HG02973 (cell line): ENCODE results near the gene GMDS.

Experiments used
- ATAC-seq: cut with Tn5 transposase; IDR thresholded peaks from one replicate; pipeline ENCODE4 v1.9.1; 2021; ENCODE audit warnings: moderate library complexity; ENCODE audit not compliant: unreplicated experiment

GMDS gene

DNA sequence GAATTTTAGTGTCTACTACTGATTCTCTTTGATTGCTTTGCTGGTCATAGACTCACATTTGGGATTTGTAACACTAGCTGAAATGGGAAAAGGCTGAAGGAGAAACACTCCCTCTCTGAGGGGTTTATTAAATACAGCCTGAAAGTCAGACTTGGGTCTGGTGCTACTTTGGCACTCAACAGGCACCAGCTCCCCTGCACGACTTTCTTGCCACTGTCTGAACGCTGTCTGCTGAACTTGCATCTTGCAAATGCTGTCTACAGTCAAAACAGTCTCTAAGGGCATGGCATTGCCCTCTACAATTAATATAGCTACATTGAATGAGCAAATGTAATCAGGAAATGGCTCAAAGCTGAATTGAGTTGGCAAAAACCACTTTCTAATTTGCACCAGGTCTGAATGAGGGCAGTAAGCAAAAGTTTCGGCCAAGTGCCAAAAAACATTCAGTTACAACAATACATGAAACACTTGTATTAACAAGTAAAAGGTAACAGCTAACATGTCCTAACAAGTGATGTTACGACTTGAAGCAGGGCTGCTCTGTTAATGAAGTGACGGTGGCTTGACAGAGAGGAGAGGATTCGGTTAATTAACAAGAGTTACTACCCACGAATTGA lies 516.2 kb downstream of the GMDS start:
- no peak for ATAC-seq

DNA sequence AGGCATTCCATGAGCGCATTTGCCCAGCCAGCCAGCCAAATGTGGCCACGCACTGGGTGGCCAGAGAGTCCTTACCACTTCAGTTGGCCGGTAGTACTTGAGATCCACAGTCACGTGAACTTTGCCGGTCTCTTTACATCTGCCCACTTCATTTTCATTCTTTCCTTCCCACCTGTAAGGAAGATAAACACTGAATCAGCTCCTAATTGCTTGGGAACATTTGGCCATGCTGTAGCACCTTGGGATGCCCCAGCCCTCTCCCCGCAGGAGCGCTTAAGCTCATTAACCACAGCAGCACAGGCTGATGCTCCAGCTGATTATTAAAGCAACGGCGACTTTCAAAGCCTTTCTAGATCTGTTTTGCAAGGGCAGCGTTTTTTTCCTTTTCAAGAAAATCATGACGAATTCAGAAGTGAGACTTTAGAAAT lies 519.0 kb downstream of the GMDS start:
- ATAC-seq = no peak

DNA sequence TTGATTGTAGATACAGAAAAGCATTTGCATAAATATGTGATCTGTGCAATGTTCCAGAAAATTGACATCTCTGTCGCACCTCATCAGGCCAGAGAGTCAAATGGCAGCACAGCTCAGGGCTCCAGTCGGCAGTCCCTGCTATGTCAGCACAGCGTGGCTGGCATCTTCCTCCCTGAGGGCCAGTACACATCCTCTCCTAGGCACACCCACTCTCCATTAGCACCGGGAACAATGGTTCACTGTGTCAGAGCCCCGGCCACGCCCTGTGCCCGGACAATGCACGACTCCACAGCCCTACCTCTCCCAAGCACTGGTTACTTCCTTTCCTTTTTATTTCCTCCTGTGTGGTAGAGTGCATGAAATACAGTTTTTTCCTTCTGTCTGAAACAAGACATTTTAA lies 520.8 kb downstream of the GMDS start:
- no peak for ATAC-seq

DNA sequence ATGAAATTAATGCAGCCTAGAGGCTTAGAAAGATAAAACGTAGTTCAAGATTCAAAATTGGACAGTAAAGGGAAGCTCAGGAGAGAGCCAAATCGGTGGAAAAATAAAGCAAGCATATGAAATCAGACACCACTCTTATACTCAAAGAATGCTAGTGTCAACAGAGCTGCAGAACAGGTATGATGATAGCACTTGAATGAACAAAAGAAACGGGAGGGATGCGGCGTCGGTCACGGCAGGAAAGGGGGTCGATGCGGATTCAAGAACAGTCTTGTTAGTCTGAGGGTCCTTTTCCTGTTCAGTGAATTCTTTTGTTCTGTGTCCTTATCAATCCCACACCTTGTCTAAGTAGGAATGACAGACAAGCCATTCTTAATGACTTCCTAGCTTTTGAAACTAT lies 521.3 kb downstream of the GMDS start:
- ATAC-seq = no peak

DNA sequence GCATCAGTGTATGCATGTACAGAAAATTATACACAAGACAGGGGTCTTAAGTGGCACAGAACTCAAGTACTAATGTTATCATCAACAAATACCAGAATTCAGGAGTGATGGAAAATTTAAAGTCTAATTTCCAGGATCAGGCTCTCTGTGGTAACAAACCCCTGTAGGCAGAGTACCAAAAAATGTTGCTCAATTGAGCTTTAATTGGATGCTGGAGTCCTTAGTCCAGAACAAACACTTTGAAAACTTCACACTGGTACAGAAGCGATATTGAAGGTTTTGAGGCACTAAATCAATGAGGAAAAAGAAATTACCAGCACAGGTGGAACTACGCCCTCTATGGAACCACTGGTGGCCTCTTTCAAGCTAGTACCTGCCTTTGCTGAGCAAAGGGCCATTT lies 522.6 kb downstream of the GMDS start:
- ATAC-seq = no peak

DNA sequence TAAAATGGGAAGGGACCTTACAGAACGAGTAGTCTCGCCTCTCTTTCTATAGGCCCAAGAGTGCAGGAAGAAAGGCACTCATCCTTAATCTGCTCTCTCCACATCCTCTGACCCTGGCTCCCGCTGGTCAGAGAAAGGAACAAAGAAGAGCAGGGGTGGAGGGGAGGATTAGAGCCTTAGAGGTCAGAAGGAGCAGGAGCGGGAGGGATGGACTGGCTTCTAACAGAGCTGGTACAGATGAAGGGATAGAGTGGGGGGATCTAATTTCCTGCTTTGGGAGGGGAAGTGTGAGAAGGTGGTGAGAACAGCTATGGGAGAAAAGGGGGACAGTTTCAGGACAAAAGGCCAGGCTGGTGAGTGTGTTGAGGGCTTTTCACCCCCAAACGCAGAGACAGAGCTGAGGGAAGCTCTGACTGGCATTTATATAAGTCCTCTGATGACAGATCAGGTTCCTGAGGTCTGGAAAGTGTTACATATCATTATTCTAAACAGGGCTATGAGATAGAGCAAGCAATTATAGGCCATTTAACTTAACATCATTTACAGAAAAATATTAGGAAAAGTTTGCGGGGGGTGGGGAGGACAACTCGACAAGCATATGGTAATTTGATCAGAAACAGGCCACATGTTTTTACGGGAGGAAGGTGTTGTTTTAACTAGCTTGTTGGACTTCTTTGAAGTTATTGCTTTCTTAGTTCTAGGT lies 524.6 kb downstream of the GMDS start:
- ATAC-seq = no peak

DNA sequence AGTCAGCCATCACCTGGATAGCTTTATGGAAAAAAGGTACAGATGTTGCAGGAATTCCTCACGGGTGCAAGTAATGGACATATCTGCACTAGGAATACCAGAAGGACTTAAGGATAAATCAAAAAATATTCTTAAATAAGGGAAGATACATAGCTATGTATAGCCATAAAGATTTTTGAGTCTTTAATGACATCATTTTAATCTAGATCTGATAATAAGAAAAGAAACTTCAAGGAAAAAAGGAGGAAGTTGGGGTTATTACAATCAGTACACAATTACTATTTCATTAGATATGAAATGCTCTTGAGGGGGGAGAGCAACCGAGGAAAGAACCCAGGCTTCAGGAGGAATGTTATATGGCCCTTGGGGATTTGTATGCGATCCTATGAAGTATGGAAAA lies 525.5 kb downstream of the GMDS start:
- no peak for ATAC-seq

DNA sequence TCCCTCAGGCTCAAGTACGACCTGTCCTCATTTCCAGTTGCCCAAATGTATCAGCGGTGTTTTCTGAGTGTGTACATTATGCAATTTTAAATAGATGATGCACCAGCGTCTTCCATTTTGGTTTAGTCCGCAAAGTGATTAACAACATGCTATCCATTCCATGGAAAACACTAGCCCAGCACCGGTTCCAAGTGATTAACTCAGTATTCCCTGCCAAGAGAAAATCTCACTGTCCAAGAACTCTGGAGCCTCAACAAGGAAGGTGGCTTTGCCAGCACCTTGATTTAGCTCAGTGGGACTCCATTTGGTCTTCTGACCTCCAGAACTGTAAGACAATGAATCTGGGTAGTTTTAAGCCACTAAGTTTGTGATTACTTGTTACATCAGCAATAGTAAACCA lies 528.5 kb downstream of the GMDS start:
- no peak for ATAC-seq

DNA sequence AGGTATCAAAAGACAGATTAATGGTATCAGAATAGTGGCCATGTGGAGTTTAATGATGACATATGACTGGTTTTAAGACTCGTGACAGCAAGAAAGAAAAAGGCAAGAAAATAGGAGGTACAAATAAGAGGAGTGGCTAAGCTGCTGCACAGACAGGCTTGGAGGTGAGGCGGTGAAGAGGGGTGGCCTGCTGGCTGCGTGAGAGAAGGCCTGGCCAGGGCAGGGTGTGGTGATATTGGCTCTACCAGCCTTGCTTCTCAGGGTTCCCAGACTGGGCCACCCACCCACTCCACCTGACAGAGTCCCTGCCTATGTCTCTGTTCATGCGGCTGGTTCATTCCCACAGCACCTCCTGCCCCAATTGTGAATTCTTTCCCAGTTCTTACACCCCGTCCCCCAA lies 529.0 kb downstream of the GMDS start:
- no peak for ATAC-seq

DNA sequence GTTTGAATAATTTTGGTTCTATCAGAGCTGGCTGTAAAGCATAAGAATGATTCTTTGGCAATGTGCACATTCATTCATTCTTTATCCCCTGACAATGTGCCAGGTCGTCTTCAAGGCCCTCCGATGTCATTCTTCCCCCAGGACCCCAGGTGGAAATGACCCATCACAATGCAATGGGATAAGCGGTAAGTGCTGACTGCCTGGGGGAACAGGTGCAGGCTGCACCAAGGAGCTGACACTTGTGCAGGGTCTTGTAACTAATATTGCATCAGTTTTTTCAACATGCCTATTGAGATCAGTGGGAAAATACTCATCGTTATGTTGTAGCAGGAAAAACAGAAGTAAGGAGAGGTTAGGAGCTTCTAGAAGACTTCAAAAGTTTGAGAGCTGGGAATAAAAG lies 530.1 kb downstream of the GMDS start:
- no peak for ATAC-seq

DNA sequence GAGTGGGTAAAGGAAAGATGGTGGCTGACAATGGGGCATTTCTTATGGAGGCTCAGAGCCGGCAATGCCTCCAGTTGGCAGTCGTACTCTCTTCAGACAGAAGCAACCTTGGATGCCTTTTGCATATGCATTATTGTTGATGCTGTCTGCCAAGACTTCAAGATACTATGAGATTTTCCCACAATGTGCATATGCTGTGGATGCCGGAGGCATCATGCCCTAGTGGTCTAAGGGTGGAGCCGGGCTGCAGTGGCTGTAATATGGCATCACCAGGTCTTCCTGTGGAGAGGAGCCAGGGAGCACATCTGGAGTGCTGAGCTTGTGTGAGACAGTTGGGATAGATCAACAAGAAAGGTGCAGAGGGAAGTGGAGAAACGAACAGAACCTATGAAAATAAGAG lies 530.8 kb downstream of the GMDS start:
- no peak for ATAC-seq

DNA sequence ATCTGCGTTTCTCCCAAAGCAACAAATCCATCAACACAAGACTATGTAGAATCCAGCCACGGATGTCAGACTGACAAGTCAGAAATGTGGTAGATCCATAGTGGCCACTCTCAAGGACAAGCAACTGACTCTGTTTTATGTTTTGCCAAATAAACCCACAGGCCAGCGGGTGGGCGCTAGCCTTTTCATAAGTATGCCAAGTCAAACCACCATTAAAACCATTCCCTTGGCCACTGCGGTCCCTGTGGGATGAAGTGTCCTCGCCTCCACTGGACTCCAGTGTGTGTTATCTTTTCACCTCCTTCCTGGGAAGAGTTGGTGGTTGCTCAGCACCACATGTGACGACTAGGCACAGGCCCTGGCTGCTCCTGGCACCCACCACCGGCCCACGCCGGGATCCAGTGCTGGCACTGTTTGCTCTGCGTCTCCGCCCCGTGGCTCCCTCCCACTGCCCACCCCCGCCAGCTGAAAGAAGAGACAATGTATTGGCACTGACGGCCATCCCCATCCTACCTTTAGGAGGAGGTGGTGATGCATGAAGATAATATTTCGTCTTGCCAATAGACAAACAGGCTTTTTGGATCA lies 532.3 kb downstream of the GMDS start:
- no peak for ATAC-seq

DNA sequence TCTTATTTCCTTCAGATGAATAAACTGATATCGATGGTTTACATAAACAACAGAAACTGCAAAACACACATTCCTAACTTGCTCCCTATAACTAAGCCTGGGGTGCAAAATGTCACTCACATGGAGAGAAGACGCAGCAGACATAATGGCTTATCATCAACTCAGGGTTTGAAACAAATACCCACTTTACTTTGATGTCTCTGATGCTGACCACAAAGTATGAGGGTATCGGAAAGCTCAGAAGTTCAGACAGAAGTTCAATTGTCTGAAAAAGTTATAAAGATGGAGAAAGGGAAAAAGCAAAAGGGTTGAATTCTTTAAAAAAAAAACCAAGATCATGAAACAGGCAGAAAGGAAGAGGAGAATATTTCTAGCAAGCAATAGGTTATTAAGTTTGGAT lies 533.0 kb downstream of the GMDS start:
- ATAC-seq = no peak

DNA sequence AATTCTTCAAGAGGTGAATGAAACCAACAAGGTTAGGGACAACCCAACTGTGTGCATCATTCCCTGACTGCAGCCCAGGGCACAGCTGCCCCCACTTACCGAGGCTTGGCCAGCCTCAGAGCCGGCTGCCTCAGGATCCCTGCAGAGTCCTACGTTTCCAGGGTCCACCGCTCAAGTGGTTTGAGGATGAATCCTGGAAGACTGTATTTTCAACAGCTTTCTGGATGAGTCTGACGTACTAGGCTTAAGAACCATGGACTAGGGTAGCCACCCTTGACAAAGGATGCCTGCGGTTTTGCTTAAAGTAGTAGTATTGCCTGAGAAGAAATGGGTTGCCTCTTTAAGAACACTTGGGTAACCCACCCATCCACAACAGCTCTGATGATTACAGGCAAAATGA lies 534.3 kb downstream of the GMDS start:
- ATAC-seq = no peak

DNA sequence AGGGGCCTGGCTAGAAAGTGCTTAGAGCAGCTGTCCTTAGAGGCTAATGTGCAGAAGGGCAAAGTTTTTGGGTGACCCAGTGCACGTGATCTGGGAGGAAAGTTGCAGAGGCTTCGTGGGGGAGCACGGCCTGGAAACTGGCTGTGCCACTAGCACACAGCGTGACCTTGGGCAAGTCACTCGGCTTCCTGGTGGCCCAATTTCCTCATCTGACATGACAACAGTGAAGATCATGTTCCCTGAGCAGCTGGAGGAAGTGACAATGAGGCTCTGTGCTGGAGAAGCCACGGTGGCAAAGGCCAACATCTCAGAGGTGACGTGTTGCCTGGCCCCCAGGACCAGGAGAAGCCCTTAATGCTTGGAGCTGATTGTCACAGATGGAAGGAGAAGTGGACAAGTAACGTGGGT lies 536.2 kb downstream of the GMDS start:
- ATAC-seq = no peak

DNA sequence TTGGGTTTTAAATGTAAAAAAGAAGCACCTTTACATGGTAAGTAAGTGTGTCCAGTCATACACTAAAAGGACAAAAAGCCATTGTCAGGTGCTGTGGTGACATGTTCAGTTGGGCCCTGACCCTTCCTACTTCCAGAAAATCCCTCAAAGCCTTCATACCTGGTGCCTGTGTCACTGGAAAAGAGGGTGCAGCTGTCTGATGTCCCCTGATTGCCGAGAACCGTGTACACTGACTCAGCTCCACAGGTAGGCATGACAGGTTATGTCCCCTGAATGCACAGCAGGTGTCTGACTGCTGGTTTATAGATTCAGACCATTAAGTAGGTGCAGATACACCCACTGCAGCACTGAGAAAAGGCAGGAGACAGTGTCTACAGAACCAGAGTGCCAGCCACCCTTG lies 536.6 kb downstream of the GMDS start:
- ATAC-seq = no peak

DNA sequence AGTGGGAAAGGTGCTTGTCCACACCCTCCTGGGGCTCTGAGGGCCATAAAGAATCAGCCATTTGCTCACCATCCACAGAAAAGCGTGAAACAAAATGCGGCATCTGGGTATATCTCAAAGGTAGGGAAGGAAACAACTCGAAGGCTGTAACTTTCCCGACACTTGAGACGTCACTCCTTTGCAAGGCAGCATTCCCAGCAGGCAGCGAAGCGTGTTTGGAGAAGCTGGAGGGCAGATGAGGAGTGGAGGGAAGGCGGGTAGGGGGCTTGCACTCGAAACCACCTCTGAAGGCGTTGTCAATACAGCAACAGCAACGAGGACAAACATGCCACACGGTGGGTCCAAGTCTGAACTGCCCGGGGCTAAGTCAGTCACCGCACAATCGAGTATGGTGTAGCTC lies 537.3 kb downstream of the GMDS start:
- no peak for ATAC-seq

DNA sequence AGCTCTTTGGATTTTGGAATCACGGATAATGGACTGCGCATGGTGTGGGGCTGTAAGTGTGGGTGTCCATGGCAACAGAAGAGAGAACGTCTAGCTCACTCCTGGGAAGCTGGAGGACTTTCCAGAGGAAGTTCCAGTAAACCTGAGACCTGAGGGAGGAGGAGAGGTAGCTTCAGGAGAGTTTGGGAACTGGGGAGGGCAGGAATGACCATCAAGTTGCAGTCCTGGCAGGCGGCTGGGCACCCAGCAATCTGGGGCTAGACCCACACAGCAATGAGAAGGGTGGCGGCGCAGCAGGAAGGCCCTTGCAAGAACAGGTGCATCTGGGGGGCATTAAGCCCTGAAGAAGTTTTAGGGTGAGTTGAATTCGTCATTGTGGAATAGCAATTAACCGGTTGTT lies 539.8 kb downstream of the GMDS start:
- ATAC-seq = no peak

DNA sequence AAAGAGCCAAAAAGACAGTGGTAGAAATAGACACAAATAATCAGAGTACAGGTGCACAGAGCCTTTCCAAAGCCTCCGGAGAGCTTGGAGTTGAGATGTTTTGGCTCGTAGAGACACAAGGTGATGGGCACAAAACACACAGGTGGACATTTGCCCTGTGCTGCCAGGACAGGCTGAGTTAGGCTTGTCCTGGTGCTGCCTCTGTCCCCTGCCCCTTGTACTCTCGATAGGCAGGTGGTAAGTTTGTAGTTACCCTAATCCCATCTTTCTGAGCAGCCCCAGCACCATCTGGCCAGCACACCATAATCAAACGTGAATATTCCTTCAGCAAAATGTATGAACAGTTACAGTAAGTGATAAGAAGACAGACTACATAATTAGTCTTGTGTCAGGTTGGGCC lies 540.2 kb downstream of the GMDS start:
- ATAC-seq = no peak

DNA sequence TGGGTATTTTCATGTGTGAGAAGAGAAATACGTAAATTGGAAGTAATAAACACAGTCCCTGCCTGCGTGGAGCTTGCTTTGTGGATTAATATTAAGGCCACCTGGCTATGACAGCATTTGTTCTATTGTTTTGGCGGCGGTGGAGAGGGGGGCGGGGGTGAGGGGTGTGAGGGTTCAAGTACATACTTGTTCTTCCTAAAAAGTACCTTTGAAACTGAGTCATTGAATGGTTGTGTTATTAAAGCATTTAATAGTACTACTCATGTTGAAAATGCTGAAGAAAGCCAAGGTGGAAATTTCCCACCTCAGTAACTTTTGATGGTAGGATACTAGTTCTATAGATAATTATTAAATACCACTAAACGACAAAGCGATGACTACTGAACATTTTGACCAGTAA lies 540.7 kb downstream of the GMDS start:
- no peak for ATAC-seq

DNA sequence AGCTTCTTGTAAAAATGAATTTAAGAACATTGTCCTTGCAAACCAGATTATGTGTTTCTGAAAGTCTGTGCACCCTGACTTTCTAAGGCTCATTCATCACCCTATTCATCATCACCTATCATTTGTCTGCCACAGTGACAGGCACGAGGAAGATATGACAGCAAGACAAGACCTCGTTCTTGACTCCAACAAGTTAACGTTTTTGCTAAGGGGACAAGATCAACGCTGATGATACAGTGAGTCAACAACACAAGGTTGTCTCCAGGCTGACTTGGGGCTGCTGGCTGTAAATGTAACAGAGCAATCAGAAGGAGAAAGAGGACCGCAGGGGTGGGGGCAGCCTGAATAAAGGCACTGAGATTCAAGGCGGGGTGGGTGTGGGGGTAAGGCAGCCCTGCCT lies 541.5 kb downstream of the GMDS start:
- ATAC-seq = no peak

DNA sequence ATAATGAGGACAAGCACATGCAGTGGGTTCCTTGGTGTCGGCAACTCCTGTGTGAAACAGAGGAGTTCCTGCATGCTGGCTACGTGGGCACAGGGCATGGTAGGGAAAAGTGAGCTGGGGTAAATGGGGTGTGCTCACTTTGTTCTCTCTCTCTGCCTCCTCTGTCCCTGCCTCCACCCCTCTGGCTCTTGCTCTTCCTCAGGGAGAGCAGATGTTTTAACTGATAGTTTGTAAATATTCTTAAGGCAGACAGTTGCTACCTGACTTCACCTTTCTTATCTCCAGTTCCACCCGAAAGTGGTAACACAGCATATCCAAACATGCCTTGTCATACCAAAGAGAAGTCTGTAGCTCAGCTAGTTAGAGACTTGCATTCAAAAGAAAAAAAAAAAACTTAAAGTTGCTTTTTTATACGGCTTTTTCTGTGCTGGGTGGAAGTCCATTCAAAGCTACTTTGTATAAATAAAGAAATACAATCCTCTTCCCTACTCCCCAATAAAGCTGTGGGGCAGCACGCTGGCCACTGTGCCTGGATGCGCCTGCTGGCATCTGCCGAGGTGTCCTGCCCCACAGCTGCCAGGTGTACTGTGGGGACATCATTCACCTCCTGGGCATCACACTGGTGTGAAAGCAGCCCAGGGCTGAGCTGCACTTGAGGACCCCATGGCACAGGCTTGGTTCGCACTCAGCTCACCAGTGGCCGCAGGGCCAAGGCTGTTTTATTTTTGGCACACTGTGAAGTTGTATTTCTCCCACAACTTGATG lies 542.1 kb downstream of the GMDS start:
- no peak for ATAC-seq
